Endodermal cell (in vitro differentiated cells): ENCODE data around the gene SLC25A24. TPM values are rescaled to one million over a fixed set of nuclear protein-coding genes. Genes with fewer than 3 reads are reported as not detected.

ENCODE experiments used
- DNase-seq: peaks from one replicate; pipeline ENCODE4 v3.0.0-alpha.2; 2017
- H3K27ac ChIP-seq: 2 replicates; pipeline ENCODE4 v1.5.1; 2013; ENCODE audit warnings: mild to moderate bottlenecking, low read depth, low read length, moderate library complexity
- H3K27me3 ChIP-seq: 2 replicates; pipeline ENCODE4 v1.6.1; 2013; ENCODE audit warnings: mild to moderate bottlenecking, low read length, moderate library complexity; ENCODE audit not compliant: insufficient read depth, control insufficient read depth, poor library complexity, severe bottlenecking
- H3K36me3 ChIP-seq: 2 replicates; pipeline ENCODE4 v1.7.0; 2013; ENCODE audit warnings: mild to moderate bottlenecking, low read length, moderate library complexity; ENCODE audit not compliant: control insufficient read depth, insufficient read depth
- H3K4me1 ChIP-seq: one replicate; pipeline ENCODE4 v1.7.0; 2013; ENCODE audit warnings: low read length; ENCODE audit not compliant: control insufficient read depth, insufficient read depth
- H3K4me3 ChIP-seq: 2 replicates; pipeline ENCODE4 v1.5.1; 2013; ENCODE audit warnings: mild to moderate bottlenecking, low read length, moderate library complexity
- H3K9ac ChIP-seq: 2 replicates; pipeline ENCODE4 v1.6.1; 2013; ENCODE audit warnings: mild to moderate bottlenecking, low read length, moderate library complexity; ENCODE audit not compliant: poor library complexity, severe bottlenecking; ENCODE audit errors: extremely low read depth
- H3K9me3 ChIP-seq: 2 replicates; pipeline ENCODE4 v1.6.1; 2013; ENCODE audit warnings: mild to moderate bottlenecking, low read length, moderate library complexity; ENCODE audit not compliant: control insufficient read depth
- H3K27ac Mint-ChIP-seq: 2 replicates; pipeline ENCODE4 v1.8.0; 2020; ENCODE audit warnings: mixed read lengths
- H3K27me3 Mint-ChIP-seq: 2 replicates; pipeline ENCODE4 v1.8.0; 2021; ENCODE audit warnings: mild to moderate bottlenecking, mixed read lengths; ENCODE audit not compliant: insufficient read depth
- H3K36me3 Mint-ChIP-seq: 2 replicates; pipeline ENCODE4 v1.8.0; 2020; ENCODE audit warnings: low read depth, mixed read lengths
- H3K4me1 Mint-ChIP-seq: 2 replicates; pipeline ENCODE4 v1.8.0; 2020; ENCODE audit warnings: mixed read lengths
- H3K4me3 Mint-ChIP-seq: 2 replicates; pipeline ENCODE4 v1.8.0; 2020; ENCODE audit warnings: mild to moderate bottlenecking, moderate library complexity, mixed read lengths
- H3K9me3 Mint-ChIP-seq: 2 replicates; pipeline ENCODE4 v1.8.0; 2020; ENCODE audit warnings: mild to moderate bottlenecking, mixed read lengths
- CTCF ChIP-seq: fragments of 200-600 bp; sonication (generic); conservative IDR thresholded peaks from 2 replicates; pipeline ENCODE4 v1.5.0; 2021; ENCODE audit warnings: antibody characterized with exemption, mild to moderate bottlenecking
- WGBS, 2 experiments: methylation state at CpG; one replicate each; pipeline versions ENCODE4 v1.1.5 to v1.1.7; 2013; ENCODE audit warnings: missing lambda C conversion rate in 2 of 2, mixed read lengths in 1 of 2; ENCODE audit not compliant: insufficient coverage in 1 of 2, insufficient read length in 1 of 2; 5-methylcytosine and 5-hydroxymethylcytosine counted together
- total RNA-seq, 2 donors: library from RNA; stranded (reverse); fragmentation: NEBNext Ultra II Directional in 1 of 2; extraction: Animal tissue kit (Norgen Biotek cat#: 25700) in 1 of 2; gene quantifications; 2 replicates in 1 of 2; 3 replicates in 1 of 2; pipeline ENCODE4 v1.2.1, GENCODE V29; 2021

SLC25A24 gene
- total RNA-seq, 2 donors from 2014 or later = 42.4 to 61.4 TPM

- Histone ChIP-seq H3K4me1 (peaks cover 5% of the 10 kb centered on the region), H3K4me3 (no peak overlapping the region), H3K9ac (no peak overlapping the region), H3K9me3 (no peaks in the 10 kb centered on the region), H3K27ac (no peak overlapping the region), H3K27me3 (no peaks in the 10 kb centered on the region), H3K36me3 (no peaks in the 10 kb centered on the region)
- Mint-ChIP-seq H3K4me1 (peaks cover 19% of the 10 kb centered on the region), H3K27me3 (peaks cover 32% of the 10 kb centered on the region), H3K27ac (no peak overlapping the region), H3K4me3 (no peak overlapping the region), H3K9me3 (no peaks in the 10 kb centered on the region), H3K36me3 (no peaks in the 10 kb centered on the region)
- WGBS, 2 experiments = 93 to 98% methylated on average over 6 of the region's 6 CpGs
- DNase-seq = no peak
- TF ChIP-seq CTCF = no peak
These were observed 80.0 kb downstream of the SLC25A24 start for GRCh38 chr1:108120163-108120562.

GRCh38 chr1:108119500-108119899, 80.6 kb downstream of the SLC25A24 start:
- Mint-ChIP-seq H3K4me3 (no peak overlapping the region), H3K27ac (no peak overlapping the region), H3K9me3 (no peaks in the 10 kb centered on the region), H3K4me1 (peaks cover 13% of the 10 kb centered on the region), H3K36me3 (no peaks in the 10 kb centered on the region), H3K27me3 (peaks cover 32% of the 10 kb centered on the region)
- H3K9me3 ChIP-seq = no peaks in the 10 kb centered on the region
- TF ChIP-seq CTCF = no peak
- H3K27ac ChIP-seq = no peak overlapping the region
- WGBS, 2 experiments = 83 to 100% methylated on average over 1 to 5 of the region's 5 CpGs
- H3K4me1 ChIP-seq = no peaks in the 10 kb centered on the region
- no peak overlapping the region for H3K9ac ChIP-seq
- H3K27me3 ChIP-seq = no peaks in the 10 kb centered on the region
- no peak overlapping the region for H3K4me3 ChIP-seq
- H3K36me3 ChIP-seq = no peaks in the 10 kb centered on the region
- DNase-seq = no peak

- 94 to 100% methylated on average over 2 to 5 of the region's 5 CpGs for WGBS, 2 experiments
- no peak overlapping the region for H3K4me3 Mint-ChIP-seq
These were observed 81.9 kb downstream of the SLC25A24 start for GRCh38 chr1:108117945-108118902.

More at GRCh38 chr1:108117945-108118902, 81.9 kb downstream of the SLC25A24 start:
- Histone ChIP-seq H3K27me3 (no peaks in the 10 kb centered on the region), H3K36me3 (no peaks in the 10 kb centered on the region), H3K9ac (no peak overlapping the region), H3K27ac (no peak overlapping the region), H3K4me3 (no peak overlapping the region), H3K4me1 (no peaks in the 10 kb centered on the region), H3K9me3 (no peaks in the 10 kb centered on the region)
- Mint-ChIP-seq H3K9me3 (no peaks in the 10 kb centered on the region), H3K27me3 (peaks cover 32% of the 10 kb centered on the region), H3K36me3 (no peaks in the 10 kb centered on the region), H3K27ac (no peak overlapping the region), H3K4me1 (peaks cover 7% of the 10 kb centered on the region)
- TF ChIP-seq CTCF = no peak
- DNase-seq = no peak
